ENCODE results near the gene PLXNC1.

PLXNC1 gene

DNA sequence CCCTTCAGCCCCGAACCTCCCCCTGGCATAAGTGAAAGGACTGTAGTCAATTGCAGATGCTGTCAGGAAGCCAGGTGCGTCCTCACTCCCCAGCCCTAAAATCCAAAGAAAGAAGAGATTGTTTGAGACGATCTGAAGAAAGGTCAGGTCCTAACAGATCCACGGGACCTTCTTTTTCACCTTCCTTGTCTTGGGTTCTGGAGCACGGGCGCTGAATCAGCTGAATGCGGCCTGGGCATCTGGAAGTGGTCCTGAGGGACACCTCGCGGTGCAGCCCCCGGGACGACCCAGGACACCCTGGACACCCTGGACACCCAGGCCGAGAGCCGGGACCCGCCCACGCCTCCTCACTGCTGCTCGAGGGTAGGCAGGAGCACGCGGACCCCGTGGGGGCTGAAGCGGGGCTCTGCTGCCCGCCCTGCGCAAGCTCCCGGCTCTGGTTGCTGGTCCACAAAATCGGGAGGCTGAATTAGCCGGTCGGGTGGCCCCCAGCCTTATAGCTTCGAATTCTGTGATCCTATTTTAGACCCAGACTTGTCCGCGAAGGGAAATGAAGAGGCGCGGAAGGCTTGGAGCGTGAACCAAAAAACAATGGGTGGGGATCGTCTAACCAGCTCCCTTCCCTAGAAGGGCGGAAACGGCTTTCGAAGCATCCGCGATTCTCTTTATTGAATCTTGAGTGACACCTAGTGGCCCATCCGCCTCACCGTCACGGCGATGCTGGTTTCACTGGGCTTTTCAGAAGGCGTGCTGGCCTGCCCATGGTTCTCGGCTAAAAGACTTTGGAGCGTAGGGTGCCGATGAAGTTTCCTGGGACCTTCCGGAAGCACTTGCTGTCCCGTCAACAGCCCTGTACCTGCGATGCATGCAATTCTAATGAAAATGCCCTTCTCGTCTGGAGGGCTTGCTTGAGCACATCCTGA, 46.4 kb upstream of the PLXNC1 start (continued):
- TF ChIP-seq ZBTB48 (tag by site-specific recombination; IDR thresholded peaks at IDR 0.05), result peak; percentile 80
- TF ChIP-seq, protein P1, sequence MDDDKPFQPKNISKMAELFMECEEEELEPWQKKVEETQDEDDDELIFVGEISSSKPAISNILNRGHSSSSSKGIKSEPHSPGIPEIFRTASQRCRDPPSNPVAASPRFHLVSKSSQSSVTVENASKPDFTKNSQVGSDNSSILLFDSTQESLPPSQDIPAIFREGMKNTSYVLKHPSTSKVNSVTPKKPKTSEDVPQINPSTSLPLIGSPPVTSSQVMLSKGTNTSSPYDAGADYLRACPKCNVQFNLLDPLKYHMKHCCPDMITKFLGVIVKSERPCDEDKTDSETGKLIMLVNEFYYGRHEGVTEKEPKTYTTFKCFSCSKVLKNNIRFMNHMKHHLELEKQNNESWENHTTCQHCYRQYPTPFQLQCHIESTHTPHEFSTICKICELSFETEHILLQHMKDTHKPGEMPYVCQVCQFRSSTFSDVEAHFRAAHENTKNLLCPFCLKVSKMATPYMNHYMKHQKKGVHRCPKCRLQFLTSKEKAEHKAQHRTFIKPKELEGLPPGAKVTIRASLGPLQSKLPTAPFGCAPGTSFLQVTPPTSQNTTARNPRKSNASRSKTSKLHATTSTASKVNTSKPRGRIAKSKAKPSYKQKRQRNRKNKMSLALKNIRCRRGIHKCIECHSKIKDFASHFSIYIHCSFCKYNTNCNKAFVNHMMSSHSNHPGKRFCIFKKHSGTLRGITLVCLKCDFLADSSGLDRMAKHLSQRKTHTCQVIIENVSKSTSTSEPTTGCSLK (tag by site-specific recombination; IDR thresholded peaks at IDR 0.05), result no peak
- TF ChIP-seq, protein P2, sequence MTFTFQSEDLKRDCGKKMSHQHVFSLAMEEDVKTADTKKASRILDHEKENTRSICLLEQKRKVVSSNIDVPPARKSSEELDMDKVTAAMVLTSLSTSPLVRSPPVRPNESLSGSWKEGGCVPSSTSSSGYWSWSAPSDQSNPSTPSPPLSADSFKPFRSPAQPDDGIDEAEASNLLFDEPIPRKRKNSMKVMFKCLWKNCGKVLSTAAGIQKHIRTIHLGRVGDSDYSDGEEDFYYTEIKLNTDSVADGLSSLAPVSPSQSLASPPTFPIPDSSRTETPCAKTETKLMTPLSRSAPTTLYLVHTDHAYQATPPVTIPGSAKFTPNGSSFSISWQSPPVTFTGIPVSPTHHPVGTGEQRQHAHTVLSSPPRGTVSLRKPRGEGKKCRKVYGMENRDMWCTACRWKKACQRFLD (tag by site-specific recombination; IDR thresholded peaks at IDR 0.05), result no peak
- no peak for TF ChIP-seq ZNF248 (tag by site-specific recombination; IDR thresholded peaks at IDR 0.05)
- peak; percentile 88 for TF ChIP-seq ZNF777 (tag by site-specific recombination; IDR thresholded peaks at IDR 0.05; ENCODE audit: borderline replicate concordance)
- TF ChIP-seq GFI1B (tag by site-specific recombination; IDR thresholded peaks at IDR 0.05), result no peak
- TF ChIP-seq ZNF169 (tag by site-specific recombination; IDR thresholded peaks at IDR 0.05), result no peak
- no peak for TF ChIP-seq ZNF596 (tag by site-specific recombination; IDR thresholded peaks at IDR 0.05)
- TF ChIP-seq SALL2 (tag by site-specific recombination; IDR thresholded peaks at IDR 0.05; ENCODE audit: borderline replicate concordance), result no peak
- TF ChIP-seq ZNF423 (tag by site-specific recombination; IDR thresholded peaks at IDR 0.05), result no peak
- TF ChIP-seq ZSCAN30 (tag by site-specific recombination; IDR thresholded peaks at IDR 0.05), result peak; percentile 59; the same call in 1 of the 2 replicates
- TF ChIP-seq, protein P3, sequence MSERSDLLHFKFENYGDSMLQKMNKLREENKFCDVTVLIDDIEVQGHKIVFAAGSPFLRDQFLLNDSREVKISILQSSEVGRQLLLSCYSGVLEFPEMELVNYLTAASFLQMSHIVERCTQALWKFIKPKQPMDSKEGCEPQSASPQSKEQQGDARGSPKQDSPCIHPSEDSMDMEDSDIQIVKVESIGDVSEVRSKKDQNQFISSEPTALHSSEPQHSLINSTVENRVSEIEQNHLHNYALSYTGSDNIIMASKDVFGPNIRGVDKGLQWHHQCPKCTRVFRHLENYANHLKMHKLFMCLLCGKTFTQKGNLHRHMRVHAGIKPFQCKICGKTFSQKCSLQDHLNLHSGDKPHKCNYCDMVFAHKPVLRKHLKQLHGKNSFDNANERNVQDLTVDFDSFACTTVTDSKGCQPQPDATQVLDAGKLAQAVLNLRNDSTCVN (tag by site-specific recombination; optimal IDR thresholded peaks at IDR 0.05), result peak; percentile 30
- TF ChIP-seq ZNF394 (tag by site-specific recombination; IDR thresholded peaks at IDR 0.05; ENCODE audit: borderline replicate concordance), result 0 out of 2 replicates have a peak, but pooled peaks have one; percentile 47

DNA sequence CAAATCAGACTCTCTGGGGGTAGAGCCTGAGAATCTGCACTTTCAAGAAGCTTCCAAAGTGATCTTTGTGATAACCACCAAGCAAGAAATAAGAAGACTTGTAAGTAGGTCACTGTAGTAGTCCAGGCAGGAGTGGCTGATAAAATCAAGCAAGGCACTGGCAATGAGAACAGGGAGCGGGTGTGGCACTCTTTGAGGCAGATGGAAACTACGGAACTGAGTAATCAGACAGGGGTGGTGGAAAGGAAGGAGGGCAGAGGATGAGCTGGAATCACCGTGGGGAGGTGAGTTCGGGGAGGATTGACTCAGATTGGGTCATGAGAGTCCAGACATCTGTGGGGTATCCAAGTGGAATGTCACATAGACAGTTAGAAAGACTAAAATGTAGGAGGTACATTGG, 44.4 kb upstream of the PLXNC1 start:
- Histone ChIP-seq H3K27ac (ENCODE audit: extremely low read depth, low read depth, low read length) (no peak overlapping the region), H3K9me3 (ENCODE audit: control insufficient read depth, insufficient read depth, low read depth, low read length) (no peaks in the 10 kb centered on the region), H3K4me3 (ENCODE audit: low read depth, low read length) (no peak overlapping the region), H3K4me1 (ENCODE audit: control insufficient read depth, insufficient read depth, low read length) (no peaks in the 10 kb centered on the region), H3K36me3 (ENCODE audit: control insufficient read depth in 2 of 2, insufficient read depth in 1 of 2, low read length in 2 of 2) (no peaks in the 10 kb centered on the region)
- POLR2A ChIA-PET, result no interaction called here
- CTCF ChIA-PET, result interaction anchor here (0.6 to 6.1 kb wide), 9 partner anchors 27 to 1117 kb away, joined by 3 to 127 read pairs (median 24); no protein-coding TSS in a partner anchor
- TF ChIP-seq ZNF707 (tag by site-specific recombination; IDR thresholded peaks at IDR 0.05), result no peak
- no peak for TF ChIP-seq ZNF658 (tag by site-specific recombination; IDR thresholded peaks at IDR 0.05)
- TF ChIP-seq PRDM1 (tag by site-specific recombination; IDR thresholded peaks at IDR 0.05), result no peak
- no peak for TF ChIP-seq ZNF555 (tag by site-specific recombination; conservative IDR thresholded peaks at IDR 0.05)
- no peak for TF ChIP-seq ZSCAN4 (tag by site-specific recombination; IDR thresholded peaks at IDR 0.05)
- no peak for TF ChIP-seq ZNF501 (tag by site-specific recombination; IDR thresholded peaks at IDR 0.05)
- no peak for TF ChIP-seq ZNF560 (tag by site-specific recombination; IDR thresholded peaks at IDR 0.05; ENCODE audit: borderline replicate concordance)
- TF ChIP-seq, protein P4, sequence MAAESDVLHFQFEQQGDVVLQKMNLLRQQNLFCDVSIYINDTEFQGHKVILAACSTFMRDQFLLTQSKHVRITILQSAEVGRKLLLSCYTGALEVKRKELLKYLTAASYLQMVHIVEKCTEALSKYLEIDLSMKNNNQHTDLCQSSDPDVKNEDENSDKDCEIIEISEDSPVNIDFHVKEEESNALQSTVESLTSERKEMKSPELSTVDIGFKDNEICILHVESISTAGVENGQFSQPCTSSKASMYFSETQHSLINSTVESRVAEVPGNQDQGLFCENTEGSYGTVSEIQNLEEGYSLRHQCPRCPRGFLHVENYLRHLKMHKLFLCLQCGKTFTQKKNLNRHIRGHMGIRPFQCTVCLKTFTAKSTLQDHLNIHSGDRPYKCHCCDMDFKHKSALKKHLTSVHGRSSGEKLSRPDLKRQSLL (tag by site-specific recombination; IDR thresholded peaks at IDR 0.05), result no peak
- TF ChIP-seq, protein P2 (tag by site-specific recombination; IDR thresholded peaks at IDR 0.05), result no peak
- TF ChIP-seq ZNF624 (tag by site-specific recombination; IDR thresholded peaks at IDR 0.05), result no peak

Measured in HEK293 (cell line).